NB4 (cell line): Measurements from ENCODE around the gene COX10.

ENCODE experiments used
- DNase-seq: peaks from one replicate; pipeline ENCODE4 v3.0.0; 2010; ENCODE audit warnings: low read depth
- H3K4me3 ChIP-seq: one replicate; pipeline ENCODE4 v1.5.1; 2011; ENCODE audit warnings: mild to moderate bottlenecking, low read depth, low read length, moderate library complexity
- MAX ChIP-seq: IDR thresholded peaks from 2 replicates; pipeline ENCODE4 v1.6.1; 2011; ENCODE audit warnings: low read depth, low read length
- MYC ChIP-seq: IDR thresholded peaks from 2 replicates; pipeline ENCODE4 v1.6.1; 2011; ENCODE audit warnings: low read depth, low read length
- POLR2A ChIP-seq: IDR thresholded peaks from 2 replicates; pipeline ENCODE4 v1.6.1; 2011; ENCODE audit warnings: mild to moderate bottlenecking; ENCODE audit not compliant: insufficient read length; ENCODE audit errors: extremely low read depth
- TF ChIP-seq, protein P1 (sequence below): IDR thresholded peaks from one replicate; pipeline ENCODE4 v1.5.1; 2012; ENCODE audit warnings: low read depth, low read length

Gene COX10

DNA sequence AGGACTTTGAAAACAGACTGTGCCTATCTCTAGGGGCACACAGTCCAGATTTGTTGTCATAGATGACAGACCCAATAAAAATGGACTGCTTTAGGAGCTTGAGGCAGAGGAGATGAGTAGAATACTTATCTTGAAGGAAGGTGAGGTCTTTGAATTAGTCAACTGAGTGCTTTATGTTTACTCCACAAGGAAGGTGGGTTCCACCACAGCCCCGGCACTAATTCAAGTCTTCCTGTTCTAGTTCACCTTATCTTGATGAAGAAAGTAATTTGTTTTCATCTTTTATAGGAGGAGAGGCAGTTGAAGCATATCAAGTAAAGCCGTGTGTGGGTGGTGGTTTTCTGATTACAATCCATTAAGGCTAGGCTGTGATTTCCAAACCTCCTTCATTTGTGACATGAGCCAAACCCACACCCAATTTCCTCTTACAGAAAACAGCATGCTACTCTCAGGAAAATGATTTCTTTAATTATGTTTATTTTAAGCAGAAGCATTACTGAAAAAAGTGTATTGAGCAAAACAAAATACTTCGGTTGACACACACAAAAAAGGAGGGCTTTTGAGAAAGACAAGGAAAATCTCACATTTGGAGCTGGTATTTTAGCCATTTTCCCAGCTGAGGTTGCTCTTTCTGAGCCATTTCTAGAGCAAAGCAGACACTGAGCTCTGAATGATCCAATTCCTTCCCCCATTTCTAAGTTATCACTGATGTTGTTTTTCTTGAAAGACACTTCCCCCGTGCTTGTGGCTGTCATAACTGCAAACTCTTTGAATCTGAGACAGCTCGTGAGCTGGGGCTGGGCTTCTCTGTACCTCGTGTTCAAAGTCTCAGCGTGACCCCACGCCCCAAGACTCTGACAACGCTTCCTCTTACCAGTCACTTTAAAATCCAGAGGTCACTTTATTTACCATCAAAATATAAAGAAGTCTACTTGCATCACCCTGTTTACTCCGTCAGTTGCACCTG, 132.0 kb downstream of the COX10 start:
- TF ChIP-seq POLR2A (no peak), MAX (no peak), MYC (no peak)
- TF ChIP-seq, protein P1, sequence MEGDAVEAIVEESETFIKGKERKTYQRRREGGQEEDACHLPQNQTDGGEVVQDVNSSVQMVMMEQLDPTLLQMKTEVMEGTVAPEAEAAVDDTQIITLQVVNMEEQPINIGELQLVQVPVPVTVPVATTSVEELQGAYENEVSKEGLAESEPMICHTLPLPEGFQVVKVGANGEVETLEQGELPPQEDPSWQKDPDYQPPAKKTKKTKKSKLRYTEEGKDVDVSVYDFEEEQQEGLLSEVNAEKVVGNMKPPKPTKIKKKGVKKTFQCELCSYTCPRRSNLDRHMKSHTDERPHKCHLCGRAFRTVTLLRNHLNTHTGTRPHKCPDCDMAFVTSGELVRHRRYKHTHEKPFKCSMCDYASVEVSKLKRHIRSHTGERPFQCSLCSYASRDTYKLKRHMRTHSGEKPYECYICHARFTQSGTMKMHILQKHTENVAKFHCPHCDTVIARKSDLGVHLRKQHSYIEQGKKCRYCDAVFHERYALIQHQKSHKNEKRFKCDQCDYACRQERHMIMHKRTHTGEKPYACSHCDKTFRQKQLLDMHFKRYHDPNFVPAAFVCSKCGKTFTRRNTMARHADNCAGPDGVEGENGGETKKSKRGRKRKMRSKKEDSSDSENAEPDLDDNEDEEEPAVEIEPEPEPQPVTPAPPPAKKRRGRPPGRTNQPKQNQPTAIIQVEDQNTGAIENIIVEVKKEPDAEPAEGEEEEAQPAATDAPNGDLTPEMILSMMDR = no peak
- DNase-seq = no peak

DNA sequence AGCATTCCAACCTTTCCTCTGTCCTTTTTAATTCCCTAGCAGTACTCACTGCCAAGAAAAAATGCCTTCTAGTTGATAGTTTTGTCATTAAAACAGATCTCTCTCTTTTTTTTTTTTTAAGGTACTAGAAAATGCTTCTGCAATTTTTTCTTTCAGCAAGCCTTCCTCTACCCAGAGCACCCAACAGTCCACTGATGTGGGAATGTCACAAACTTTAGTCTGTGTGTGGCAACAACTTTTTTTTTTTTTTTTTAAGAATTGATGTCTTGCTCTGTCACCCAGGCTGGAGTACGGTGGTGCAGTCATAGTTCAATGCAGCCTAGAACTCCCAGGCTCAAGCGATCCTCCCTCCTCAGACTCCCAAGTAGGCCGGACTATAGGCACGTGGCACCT, 132.7 kb downstream of the COX10 start:
- no peak overlapping the region for H3K4me3 ChIP-seq
- TF ChIP-seq MAX (no peak), POLR2A (no peak), MYC (no peak)
- TF ChIP-seq, protein P1 = no peak
- no peak for DNase-seq

More for the DNA sequence above, 132.0 kb downstream of the COX10 start:
- H3K4me3 ChIP-seq = no peak overlapping the region

- TF ChIP-seq, protein P1 = no peak
- no peak for TF ChIP-seq MYC
- no peak for TF ChIP-seq MAX
- TF ChIP-seq POLR2A = no peak
- DNase-seq = no peak
- H3K4me3 ChIP-seq = no peak overlapping the region
These were observed 133.3 kb downstream of the COX10 start for GRCh38 chr17:14202388-14203166.

DNA sequence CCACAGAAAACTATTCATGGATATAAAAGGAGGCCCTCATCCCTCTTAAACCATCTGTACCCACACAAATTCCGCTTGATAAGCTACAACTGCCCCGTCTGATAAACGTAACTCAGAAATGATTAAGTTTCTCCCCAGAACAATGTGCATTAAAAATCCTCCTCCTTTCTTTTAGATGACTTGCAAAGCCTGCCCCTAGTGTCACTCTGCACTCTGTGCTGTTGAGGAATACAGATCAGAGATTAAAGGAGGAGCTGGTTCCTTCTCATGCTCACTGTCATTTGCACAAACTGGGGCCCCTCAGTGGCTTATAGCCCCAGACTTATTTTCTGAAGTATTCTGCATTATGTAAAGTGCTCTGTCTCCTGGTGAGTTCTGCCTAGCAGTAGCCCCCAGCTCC, 134.1 kb downstream of the COX10 start:
- no peak overlapping the region for H3K4me3 ChIP-seq
- TF ChIP-seq MYC (no peak), MAX (no peak), POLR2A (no peak)
- TF ChIP-seq, protein P1 = no peak
- no peak for DNase-seq

DNA sequence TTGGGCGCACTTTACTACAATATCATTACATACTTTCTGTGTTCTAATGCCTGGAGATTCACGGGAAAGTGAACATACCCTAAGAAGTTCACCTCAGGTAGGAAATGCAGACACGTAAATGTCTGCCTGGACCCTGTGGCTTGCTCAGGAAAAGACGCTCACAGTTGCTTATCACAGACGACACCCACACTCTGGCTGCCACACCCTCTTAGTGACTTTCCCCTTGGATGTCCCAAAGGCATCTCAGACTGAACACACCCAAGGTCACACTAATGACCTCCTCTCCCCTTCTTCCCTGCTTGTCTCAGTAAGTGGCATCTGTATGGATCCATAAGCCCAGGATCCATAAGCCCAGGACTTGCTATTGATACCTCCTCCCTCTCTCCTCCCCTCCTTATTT, 134.8 kb downstream of the COX10 start:
- H3K4me3 ChIP-seq = no peak overlapping the region
- no peak for TF ChIP-seq POLR2A
- TF ChIP-seq MYC = no peak
- TF ChIP-seq, protein P1 = no peak
- TF ChIP-seq MAX = no peak
- no peak for DNase-seq
